Measurements from ENCODE around the gene GPR39. TPM values are rescaled to one million over a fixed set of nuclear protein-coding genes. Genes with fewer than 3 reads are reported as not detected.

Gene GPR39
- total and polyA plus RNA-seq, 8 donors: 0.87 to 16.0 (median 5.5) TPM; not detected in 1

DNA sequence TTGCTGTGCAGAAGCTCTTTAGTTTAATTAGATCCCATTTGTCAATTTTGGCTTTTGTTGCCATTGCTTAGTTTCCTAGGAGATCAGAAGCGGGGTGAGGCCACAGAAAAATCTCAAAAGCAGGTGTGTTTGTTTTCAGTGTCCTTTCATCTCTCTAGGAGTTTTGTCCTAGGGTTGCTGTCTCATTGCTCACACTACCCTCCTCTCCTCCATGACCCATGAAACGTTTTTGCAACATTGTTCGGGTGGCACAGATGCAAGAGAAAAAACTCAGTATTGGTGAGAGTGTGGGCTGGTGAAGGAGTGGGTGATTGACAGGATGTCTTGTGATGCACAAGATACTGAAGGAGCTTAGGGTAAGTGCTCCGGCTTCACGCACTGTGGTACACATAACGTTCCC is 149.8 kb downstream of the GPR39 start:
- Histone ChIP-seq H3K27ac (no peak overlapping the region), H3K27me3 (no peaks in the 10 kb centered on the region), H3K4me3 (no peak overlapping the region), H3K36me3 (no peaks in the 10 kb centered on the region), H3K4me1 (no peaks in the 10 kb centered on the region), H3K9me3 (no peaks in the 10 kb centered on the region)
- intact Hi-C loops (cut with DNase I; ENCODE audit: low total_unique reads): no loop called here
- WGBS, 5 donors: 89 to 93% (median 91%) methylated on average over 6 of the region's 6 CpGs
- no peak for DNase-seq
- TF ChIP-seq EP300 (IDR thresholded peaks at IDR 0.05) (no peak), POLR2A (IDR thresholded peaks at IDR 0.05) (no peak), POLR2AphosphoS5 (IDR thresholded peaks at IDR 0.05) (no peak)
- TF ChIP-seq, protein P1, sequence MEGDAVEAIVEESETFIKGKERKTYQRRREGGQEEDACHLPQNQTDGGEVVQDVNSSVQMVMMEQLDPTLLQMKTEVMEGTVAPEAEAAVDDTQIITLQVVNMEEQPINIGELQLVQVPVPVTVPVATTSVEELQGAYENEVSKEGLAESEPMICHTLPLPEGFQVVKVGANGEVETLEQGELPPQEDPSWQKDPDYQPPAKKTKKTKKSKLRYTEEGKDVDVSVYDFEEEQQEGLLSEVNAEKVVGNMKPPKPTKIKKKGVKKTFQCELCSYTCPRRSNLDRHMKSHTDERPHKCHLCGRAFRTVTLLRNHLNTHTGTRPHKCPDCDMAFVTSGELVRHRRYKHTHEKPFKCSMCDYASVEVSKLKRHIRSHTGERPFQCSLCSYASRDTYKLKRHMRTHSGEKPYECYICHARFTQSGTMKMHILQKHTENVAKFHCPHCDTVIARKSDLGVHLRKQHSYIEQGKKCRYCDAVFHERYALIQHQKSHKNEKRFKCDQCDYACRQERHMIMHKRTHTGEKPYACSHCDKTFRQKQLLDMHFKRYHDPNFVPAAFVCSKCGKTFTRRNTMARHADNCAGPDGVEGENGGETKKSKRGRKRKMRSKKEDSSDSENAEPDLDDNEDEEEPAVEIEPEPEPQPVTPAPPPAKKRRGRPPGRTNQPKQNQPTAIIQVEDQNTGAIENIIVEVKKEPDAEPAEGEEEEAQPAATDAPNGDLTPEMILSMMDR (IDR thresholded peaks at IDR 0.05): no peak

DNA sequence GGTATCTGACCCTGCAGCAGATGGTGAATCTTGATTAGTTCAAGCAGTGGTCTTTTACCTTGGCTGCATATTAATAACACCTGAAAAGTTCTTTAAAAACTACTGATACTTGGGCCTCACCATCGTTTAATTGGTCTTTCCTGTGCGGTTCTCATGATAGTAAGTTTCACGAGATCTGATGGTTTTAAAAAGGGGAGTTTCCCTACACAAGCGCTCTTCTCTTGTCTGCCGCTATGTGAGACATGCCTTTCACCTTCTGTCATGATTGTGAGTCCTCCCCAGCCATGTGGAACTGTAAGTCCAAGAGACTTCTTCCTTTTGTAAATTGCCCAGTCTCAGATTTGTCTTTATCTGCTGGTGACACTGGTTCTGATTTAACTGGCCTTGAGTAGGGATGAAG is 151.1 kb downstream of the GPR39 start:
- Histone ChIP-seq H3K27me3 (no peaks in the 10 kb centered on the region), H3K9me3 (no peaks in the 10 kb centered on the region), H3K36me3 (no peaks in the 10 kb centered on the region), H3K4me3 (no peak overlapping the region), H3K27ac (no peak overlapping the region), H3K4me1 (no peaks in the 10 kb centered on the region)
- 92 to 96% (median 94%) methylated on average over 5 of the region's 5 CpGs for WGBS, 5 donors
- intact Hi-C loops (cut with DNase I; ENCODE audit: low total_unique reads): no loop called here
- TF ChIP-seq, protein P1 (IDR thresholded peaks at IDR 0.05): no peak
- no peak for TF ChIP-seq EP300 (IDR thresholded peaks at IDR 0.05)
- TF ChIP-seq POLR2A (IDR thresholded peaks at IDR 0.05): no peak
- TF ChIP-seq POLR2AphosphoS5 (IDR thresholded peaks at IDR 0.05): no peak
- no peak for DNase-seq

DNA sequence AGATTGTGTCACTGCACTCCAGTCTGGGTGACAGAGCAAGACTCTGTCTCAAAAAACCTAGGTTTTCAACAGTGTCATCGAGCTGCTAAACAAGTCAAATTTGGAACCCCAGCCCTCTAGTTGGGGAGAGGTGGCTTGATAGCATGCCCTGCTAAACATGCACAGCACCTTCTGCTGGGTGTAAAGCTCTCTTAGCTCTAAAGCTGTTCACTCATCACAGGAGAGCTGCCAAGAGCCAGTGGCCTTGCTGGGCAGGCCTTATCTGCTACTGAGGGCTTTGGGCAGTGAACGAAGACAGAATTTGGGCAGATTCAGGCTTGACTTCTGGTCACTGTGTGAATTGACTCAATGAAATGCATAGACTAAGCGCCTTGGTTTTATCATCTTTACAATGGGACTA is 152.1 kb downstream of the GPR39 start:
- Histone ChIP-seq H3K4me3 (no peak overlapping the region), H3K9me3 (no peaks in the 10 kb centered on the region), H3K36me3 (no peaks in the 10 kb centered on the region), H3K4me1 (no peaks in the 10 kb centered on the region), H3K27me3 (no peaks in the 10 kb centered on the region), H3K27ac (no peak overlapping the region)
- TF ChIP-seq EP300 (IDR thresholded peaks at IDR 0.05) (no peak), POLR2AphosphoS5 (IDR thresholded peaks at IDR 0.05) (no peak), POLR2A (IDR thresholded peaks at IDR 0.05) (no peak)
- TF ChIP-seq, protein P1 (IDR thresholded peaks at IDR 0.05): no peak
- 78 to 97% (median 87%) methylated on average over 2 to 3 of the region's 3 CpGs for WGBS, 5 donors
- DNase-seq: no peak
- intact Hi-C loops (cut with DNase I; ENCODE audit: low total_unique reads): no loop called here

DNA sequence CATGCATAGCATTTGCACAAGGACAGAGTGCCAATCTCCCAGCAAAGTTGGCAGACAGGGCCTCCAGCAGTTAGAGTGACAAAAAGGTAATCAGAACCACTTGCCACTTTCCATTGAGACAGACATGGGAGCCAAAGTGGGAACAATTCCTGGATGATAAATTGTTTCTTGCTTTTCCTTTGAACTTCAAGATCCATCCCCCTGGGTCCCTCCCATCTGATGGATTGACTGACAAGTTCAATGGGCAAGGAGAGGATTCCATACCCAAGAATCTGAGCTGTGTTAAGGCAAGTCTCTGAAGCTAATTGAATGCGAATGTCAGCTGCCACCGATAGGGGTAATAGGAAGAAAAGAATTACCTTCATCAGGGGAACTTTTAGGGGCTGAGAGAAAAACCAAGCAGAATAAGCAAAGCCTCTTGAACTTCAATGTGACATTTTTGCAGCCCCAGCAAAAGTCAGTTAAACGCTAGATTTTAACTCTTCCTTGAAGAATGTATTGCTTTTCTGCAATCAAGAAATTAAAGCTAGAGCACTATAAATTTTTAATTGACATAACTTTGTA is 156.9 kb downstream of the GPR39 start:
- H3K4me1 ChIP-seq: no peaks in the 10 kb centered on the region
- H3K9me3 ChIP-seq: no peaks in the 10 kb centered on the region
- no peak overlapping the region for H3K27ac ChIP-seq
- no peaks in the 10 kb centered on the region for H3K27me3 ChIP-seq
- intact Hi-C loops (cut with DNase I; ENCODE audit: low total_unique reads): no loop called here
- no peak for DNase-seq
- TF ChIP-seq POLR2A (IDR thresholded peaks at IDR 0.05) (no peak), POLR2AphosphoS5 (IDR thresholded peaks at IDR 0.05) (no peak), EP300 (IDR thresholded peaks at IDR 0.05) (no peak)
- TF ChIP-seq, protein P1 (IDR thresholded peaks at IDR 0.05): no peak
- H3K4me3 ChIP-seq: no peak overlapping the region
- no peaks in the 10 kb centered on the region for H3K36me3 ChIP-seq
- WGBS, 5 donors: 80 to 92% (median 83%) methylated on average over 3 of the region's 3 CpGs
